HepG2 (cell line): ENCODE results near the gene REEP6. TPM values are rescaled to one million over a fixed set of nuclear protein-coding genes. Genes with fewer than 3 reads are reported as not detected.

Experiments
- ATF1 ChIP-seq: IDR thresholded peaks from 2 replicates; pipeline ENCODE4 v1.6.1; 2016; ENCODE audit warnings: mild to moderate bottlenecking, control low read depth
- CENPX ChIP-seq: sonication (generic); formaldehyde crosslinking; IDR thresholded peaks from 2 replicates; pipeline ENCODE4 v1.9.0; 2021; ENCODE audit warnings: mild to moderate bottlenecking, missing genetic modification reagents, moderate library complexity
- FOXA1 ChIP-seq, 2 experiments: fragments of 450-650 bp in 1 of 2; sonication (generic) in 1 of 2; formaldehyde crosslinking in 1 of 2; IDR thresholded peaks; 2 replicates each; pipeline versions ENCODE4 v1.4.0 to v1.6.1; 2016 to 2020; ENCODE audit warnings: missing genetic modification reagents in 1 of 2
- HDAC6 ChIP-seq: fragments of 200-600 bp; sonication (generic); IDR thresholded peaks from 2 replicates; pipeline ENCODE4 v1.7.0; 2017; ENCODE audit warnings: mild to moderate bottlenecking, antibody characterized with exemption, low read length, low read depth
- MXI1 ChIP-seq: IDR thresholded peaks from 3 replicates; pipeline ENCODE4 v1.6.1; 2012; ENCODE audit warnings: low read depth, low read length, inconsistent platforms, borderline replicate concordance
- PATZ1 ChIP-seq: sonication (generic); formaldehyde crosslinking; IDR thresholded peaks from 2 replicates; pipeline ENCODE4 v1.4.0; 2020; ENCODE audit warnings: missing genetic modification reagents
- POGK ChIP-seq: sonication (generic); formaldehyde crosslinking; conservative IDR thresholded peaks from 2 replicates; pipeline ENCODE4 v1.8.0; 2022; ENCODE audit warnings: mild to moderate bottlenecking, moderate library complexity, missing genetic modification reagents
- REL ChIP-seq: sonication (generic); formaldehyde crosslinking; conservative IDR thresholded peaks from 2 replicates; pipeline ENCODE4 v1.8.0; 2022; ENCODE audit warnings: mild to moderate bottlenecking, missing genetic modification reagents, moderate library complexity
- SALL2 ChIP-seq: sonication (generic); formaldehyde crosslinking; IDR thresholded peaks from 2 replicates; pipeline ENCODE4 v1.8.1; 2023; ENCODE audit warnings: mild to moderate bottlenecking, missing genetic modification reagents, inconsistent platforms
- TFE3 ChIP-seq: IDR thresholded peaks from 2 replicates; pipeline ENCODE4 v1.6.1; 2016
- THAP9 ChIP-seq: sonication (generic); formaldehyde crosslinking; IDR thresholded peaks from 2 replicates; pipeline ENCODE4; 2020; ENCODE audit warnings: missing genetic modification reagents, mild to moderate bottlenecking, borderline replicate concordance
- ZFP82 ChIP-seq: sonication (generic); formaldehyde crosslinking; IDR thresholded peaks from 2 replicates; pipeline ENCODE4 v1.5.1; 2020; ENCODE audit warnings: mild to moderate bottlenecking, missing genetic modification reagents, borderline replicate concordance
- ZKSCAN8 ChIP-seq: IDR thresholded peaks from 2 replicates; pipeline ENCODE4 v1.6.1; 2016; ENCODE audit warnings: borderline replicate concordance, missing genetic modification reagents, missing compliant biosample characterization
- ZNF687 ChIP-seq: sonication (generic); formaldehyde crosslinking; IDR thresholded peaks from 2 replicates; pipeline ENCODE4 v1.5.1; 2020; ENCODE audit warnings: mild to moderate bottlenecking, missing genetic modification reagents, moderate library complexity
- ZSCAN9 ChIP-seq: IDR thresholded peaks from 2 replicates; pipeline ENCODE4 v1.6.1; 2016; ENCODE audit warnings: borderline replicate concordance
- polyA plus RNA-seq, 8 experiments: library from polyadenylated mRNA; depleted of rRNA in 3 of 8; stranded (reverse) in 7 of 8; unstranded in 1 of 8; fragments of >200 nt; fragmentation: Illumina TruSeq in 4 of 8; extraction: Trizol in 4 of 8; gene quantifications; 2 replicates each; pipeline versions ENCODE4 v1.2.1 to v1.2.3, GENCODE V29; 2011 to 2016; ENCODE audit warnings: low read depth in 4 of 8, missing spikeins in 1 of 8, mixed read lengths in 1 of 8; ENCODE audit not compliant: insufficient read depth in 1 of 8
- total RNA-seq, 5 experiments: library from RNA; depleted of rRNA; stranded (reverse); fragments of >200 nt; fragmentation: Illumina TruSeq; extraction: Trizol; gene quantifications; 2 replicates each; pipeline ENCODE4 v1.2.3, GENCODE V29; 2016; ENCODE audit warnings: low read depth in 1 of 5

The REEP6 gene
- total and polyA plus RNA-seq, 2 of the 13 experiments (the other 11 are each of a cell fraction or from before 2014, with no cell fraction given) = 10.0 to 28.8 TPM

GRCh38 chr19:1512671-1513498 lies 21.9 kb downstream of the REEP6 start, which contains the start of gene ADAMTSL5 (continued):
- TF ChIP-seq ZNF687 (peak; percentile 56), FOXA1 (IDR thresholded peaks at IDR 0.05) (no peak), FOXA1 (CRISPR knock-in tag; IDR thresholded peaks at IDR 0.05) (0 out of 2 replicates have a peak, but pooled peaks have one; percentile 7), POGK (CRISPR knock-in tag) (peak; percentile 59; the same call in 1 of the 2 replicates), MXI1 (no peak), TFE3 (CRISPR knock-in tag) (no peak), THAP9 (no peak), SALL2 (CRISPR knock-in tag) (no peak; the same call in 1 of the 2 replicates), ATF1 (CRISPR knock-in tag) (no peak), ZSCAN9 (no peak), HDAC6 (no peak), PATZ1 (CRISPR knock-in tag) (peak; percentile 71), CENPX (no peak), REL (CRISPR knock-in tag) (no peak), ZKSCAN8 (peak; percentile 25; the same call in 1 of the 2 replicates), ZFP82 (CRISPR knock-in tag) (0 out of 2 replicates have a peak, but pooled peaks have one; percentile 23)
